ENCODE results near the gene ABCA3.

DNA sequence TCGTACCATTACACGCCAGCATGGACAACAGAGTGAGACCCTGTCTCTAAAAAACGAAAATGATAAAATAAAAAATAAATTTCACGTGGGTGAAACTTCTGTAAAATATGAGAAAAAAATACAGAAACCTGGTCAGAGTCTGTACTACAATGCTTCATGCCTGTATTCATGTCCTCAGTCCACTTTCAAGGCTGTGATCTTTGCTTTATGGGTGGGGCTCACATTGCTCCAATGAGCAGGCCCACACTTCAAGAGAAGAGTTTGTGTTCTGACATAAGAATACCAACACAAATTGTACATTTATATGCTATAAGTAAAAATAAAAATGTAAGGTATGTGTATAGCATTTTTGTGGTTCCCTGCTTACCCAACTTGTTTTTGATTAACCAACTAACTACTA lies 32.2 kb upstream of the ABCA3 start:
- TF ChIP-seq, protein P1, sequence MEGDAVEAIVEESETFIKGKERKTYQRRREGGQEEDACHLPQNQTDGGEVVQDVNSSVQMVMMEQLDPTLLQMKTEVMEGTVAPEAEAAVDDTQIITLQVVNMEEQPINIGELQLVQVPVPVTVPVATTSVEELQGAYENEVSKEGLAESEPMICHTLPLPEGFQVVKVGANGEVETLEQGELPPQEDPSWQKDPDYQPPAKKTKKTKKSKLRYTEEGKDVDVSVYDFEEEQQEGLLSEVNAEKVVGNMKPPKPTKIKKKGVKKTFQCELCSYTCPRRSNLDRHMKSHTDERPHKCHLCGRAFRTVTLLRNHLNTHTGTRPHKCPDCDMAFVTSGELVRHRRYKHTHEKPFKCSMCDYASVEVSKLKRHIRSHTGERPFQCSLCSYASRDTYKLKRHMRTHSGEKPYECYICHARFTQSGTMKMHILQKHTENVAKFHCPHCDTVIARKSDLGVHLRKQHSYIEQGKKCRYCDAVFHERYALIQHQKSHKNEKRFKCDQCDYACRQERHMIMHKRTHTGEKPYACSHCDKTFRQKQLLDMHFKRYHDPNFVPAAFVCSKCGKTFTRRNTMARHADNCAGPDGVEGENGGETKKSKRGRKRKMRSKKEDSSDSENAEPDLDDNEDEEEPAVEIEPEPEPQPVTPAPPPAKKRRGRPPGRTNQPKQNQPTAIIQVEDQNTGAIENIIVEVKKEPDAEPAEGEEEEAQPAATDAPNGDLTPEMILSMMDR (IDR thresholded peaks at IDR 0.05) = no peak
- no peak for TF ChIP-seq POLR2A (IDR thresholded peaks at IDR 0.05)
